GM19025 (cell line): ENCODE results near the gene NECAB2.

Experiments
- ATAC-seq: cut with Tn5 transposase; IDR thresholded peaks from one replicate; pipeline ENCODE4 v1.9.1; 2021; ENCODE audit warnings: mild to moderate bottlenecking, low read depth, moderate library complexity; ENCODE audit not compliant: unreplicated experiment

NECAB2 gene

DNA sequence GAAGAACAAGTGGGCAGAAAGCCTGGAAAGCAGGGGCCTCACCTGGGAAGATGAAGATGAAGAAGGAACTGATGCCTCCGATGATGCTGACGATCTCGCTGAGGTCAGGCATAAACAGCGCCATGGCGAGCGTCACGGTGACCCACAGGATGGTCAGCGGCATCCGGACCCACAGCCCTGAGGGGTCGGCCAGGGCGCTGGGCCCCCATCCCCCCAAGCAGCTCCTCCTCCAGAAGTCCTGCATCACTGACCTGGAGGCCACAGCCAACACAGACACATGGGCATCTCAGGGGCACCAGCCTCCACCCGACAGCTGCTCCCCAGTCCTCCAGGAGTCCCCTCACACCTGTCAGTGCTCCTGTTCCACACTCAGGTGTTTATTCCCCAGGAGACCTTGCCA, 48.4 kb downstream of the NECAB2 start:
- no peak for ATAC-seq

DNA sequence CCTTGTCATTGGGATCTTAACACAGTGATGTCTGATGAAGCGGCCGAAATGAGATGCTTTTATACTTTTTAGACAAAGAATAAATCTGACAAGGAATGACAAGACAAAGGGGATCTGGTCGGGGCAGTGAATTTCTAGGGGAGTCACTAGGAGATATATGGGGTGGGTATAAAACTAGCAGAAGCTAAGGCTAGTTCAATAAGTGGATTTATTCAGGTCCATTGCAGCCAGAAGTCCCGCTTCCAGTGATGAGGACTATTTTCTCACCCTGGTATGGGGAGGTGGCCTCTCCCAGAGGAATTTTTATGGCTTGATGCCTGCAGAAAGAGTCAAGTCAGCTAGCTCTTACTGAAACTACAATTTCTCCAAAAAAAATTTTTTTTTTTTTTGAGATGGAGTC, 50.7 kb downstream of the NECAB2 start:
- no peak for ATAC-seq

DNA sequence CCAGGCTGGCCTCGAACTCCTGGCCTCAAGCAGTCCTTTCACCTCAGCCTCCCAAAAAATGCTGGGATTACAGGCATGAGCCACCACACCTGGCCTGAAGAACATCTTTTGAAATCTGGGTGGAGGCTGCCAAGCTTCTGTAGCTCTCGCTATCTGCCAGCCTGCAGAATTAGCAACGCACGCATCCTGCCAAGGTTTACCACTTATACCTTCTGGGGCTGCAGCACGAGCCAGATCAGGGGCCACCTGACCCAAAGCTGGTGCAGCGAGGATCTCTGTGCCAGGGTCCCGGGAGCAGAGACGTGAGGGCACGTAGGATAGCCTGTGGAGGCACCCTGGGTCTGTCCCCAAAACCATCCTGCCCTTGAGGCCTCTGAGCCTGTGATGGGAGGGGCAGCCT, 52.3 kb downstream of the NECAB2 start:
- no peak for ATAC-seq

DNA sequence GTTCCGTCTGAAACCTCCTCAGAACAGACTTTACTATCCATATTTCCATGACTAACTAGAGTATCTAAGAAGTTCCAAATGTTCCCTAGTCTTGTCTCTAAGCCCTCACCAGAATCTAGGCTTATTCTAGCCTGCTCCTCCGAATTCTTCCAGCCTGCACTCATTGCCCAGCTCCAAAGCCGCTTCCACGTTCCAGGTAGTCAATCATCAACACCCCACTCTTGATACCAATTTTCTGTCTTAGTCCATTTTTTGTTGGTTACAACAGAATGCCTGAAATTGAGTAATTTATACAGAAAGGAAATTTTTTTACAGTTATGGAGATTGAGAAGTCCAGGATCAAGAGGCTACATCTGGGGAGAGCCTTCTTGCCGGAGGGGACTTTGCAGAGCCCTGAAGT, 53.4 kb downstream of the NECAB2 start:
- ATAC-seq, result no peak

DNA sequence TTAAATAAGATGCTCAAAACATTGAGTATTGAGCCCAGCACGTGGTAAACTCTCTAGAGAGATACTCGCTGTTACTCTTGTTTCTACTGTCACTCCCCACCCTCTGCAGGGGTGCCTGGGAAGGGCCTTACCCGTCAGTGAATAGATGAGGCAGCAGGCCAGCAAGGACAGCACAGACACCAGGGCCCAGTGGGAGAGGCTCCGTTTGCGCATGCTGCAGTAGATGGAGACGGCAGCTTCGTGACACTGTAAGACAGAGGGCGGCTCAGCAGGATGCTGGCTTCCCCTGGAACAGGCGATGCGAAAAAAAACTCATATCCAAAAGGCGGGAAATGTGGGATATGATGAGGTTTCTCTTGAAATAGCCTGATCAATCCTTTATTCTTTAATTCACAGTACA, 54.6 kb downstream of the NECAB2 start:
- no peak for ATAC-seq

DNA sequence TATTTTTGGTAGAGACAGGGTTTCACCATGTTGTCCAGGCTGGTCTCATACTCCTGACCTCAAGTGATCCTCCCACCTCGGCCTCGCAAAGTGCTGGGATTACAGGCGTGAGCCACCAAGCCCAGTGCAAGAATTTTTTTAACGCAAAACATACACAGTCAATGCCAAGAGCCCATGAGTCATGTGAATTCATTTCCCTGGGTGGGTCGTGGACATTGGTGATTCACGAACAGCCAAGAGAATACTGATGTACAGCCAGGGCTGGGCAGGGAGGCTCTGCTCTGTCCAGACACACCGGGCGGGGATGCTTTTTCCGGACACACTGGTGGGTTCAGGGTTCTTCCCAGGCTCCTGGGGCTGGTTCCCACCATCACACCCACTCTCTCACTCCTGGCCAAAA, 56.8 kb downstream of the NECAB2 start:
- no peak for ATAC-seq

DNA sequence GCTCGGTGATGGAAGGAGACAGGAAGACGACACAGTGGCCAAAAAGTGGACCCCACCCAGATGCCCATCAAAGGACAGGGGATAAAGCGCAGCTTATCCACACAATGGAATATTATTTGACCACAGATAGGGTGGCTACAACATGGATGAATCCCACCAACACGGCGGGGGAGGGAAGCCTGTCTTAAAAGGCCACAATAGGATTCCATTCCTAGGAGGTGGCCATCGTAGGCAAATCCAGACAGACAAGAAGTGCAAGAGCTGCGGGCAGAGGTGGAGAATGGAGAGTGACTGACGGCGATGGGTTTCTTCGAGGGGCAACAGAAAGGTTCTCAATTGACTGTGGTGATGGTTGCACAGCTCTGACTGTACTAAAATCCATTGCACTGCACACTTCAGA, 58.6 kb downstream of the NECAB2 start:
- ATAC-seq, result no peak

DNA sequence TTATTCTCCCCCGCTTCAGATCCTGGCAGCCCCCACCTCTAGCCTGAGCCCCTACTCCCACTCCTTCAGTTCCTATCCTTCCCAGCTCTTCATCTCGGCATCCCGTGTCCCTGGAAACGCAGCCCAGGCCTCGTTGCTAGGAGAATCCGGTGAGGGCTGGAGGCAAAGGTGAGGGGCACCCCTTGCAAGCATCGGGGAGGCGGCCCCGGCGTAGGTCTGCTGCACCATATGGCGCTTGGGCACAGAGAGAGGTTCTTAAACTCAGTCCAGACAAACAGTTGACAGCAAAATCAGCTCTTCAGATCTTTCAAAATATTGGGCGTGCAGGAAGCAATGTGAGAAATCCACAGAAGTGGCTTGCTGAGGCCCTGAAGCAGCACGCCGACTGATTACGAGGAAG, 59.6 kb downstream of the NECAB2 start:
- ATAC-seq, result no peak

DNA sequence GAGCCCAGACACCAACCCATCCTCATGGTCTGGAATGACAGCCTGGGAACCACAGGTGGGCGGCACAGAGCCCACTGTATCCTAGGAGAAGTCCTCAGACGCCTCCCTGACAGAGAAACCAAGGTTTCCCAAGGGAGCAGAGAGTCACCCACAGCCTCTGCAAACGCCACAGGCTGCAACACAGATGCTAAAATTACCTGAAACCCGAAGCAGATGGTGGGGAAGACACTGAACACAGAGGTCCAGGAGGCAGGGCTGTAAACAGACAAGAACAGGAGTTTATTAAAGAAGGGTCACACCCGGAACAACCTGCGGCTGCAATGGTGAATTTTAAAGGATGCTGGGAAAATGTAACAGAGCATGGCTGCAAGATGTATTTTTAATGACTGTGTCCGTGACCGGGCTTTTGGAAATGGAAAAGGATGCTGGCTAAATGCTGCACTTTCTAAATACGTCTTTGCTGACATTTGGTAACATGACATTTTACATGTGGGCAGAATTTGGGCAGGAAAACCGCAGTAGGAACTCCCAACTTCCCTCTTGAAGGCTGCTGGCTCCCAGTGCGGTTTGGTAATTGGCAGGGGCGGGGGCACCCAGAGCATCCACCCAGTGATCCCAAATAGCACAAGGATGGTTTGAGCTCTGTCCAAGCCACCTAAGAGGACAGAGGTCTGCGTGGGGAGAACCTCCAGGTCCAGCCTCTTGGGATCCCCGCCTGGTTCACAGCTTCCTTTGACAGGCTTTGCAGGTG, 61.4 kb downstream of the NECAB2 start:
- ATAC-seq, result no peak

DNA sequence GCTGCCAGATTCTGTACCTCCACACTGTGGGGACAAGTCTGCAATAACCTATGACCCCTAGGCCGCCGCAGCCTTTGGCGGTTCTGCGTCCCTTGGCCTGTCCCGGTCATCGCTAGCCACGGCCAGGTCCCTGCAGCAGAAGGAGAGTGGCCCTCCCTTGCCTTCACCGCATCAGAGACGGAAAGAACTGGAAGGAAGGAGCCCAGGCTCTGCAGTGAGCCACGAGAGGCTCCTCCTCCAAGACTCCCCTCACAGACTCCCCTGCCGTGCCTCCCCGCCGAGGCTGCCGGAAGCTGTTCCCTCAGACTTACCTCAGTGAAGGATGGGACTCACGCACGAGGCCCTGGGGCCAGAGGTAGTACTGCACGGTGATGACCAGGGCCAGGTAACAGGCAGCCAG, 63.5 kb downstream of the NECAB2 start:
- ATAC-seq, result no peak

DNA sequence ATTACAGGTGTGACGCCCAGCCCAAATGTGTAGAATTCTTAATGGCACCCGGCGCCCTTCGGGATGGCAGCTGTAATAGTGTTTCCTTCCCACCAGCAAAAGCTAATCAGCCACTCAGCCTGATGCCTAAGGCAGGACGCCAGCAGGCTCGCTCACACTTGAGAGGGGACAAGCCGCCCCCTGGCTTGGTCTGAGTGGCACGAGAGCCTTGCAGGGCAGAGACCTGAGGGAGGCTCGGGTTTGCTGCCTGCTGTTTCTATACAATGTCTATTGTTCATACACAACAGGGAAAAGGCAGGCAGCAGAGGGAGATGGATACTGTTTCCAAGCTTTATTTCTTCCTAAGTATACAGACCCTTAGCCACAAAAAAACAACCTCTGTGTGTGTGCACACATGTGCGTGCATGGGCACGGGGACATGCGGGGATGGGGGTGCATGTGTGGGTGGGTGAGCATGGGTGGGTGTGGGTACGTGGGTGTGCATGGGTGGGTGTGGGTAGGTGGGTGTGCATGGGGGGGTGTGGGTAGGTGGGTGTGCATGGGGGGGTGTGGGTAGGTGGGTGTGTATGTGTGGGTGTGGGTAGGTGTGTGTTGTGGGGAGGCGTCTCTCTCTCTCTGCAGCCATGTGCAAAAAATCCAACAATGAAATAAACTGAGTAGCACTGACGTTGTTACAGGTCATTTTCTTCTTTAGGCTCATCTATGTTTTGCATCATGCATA, 64.6 kb downstream of the NECAB2 start:
- ATAC-seq, result no peak

DNA sequence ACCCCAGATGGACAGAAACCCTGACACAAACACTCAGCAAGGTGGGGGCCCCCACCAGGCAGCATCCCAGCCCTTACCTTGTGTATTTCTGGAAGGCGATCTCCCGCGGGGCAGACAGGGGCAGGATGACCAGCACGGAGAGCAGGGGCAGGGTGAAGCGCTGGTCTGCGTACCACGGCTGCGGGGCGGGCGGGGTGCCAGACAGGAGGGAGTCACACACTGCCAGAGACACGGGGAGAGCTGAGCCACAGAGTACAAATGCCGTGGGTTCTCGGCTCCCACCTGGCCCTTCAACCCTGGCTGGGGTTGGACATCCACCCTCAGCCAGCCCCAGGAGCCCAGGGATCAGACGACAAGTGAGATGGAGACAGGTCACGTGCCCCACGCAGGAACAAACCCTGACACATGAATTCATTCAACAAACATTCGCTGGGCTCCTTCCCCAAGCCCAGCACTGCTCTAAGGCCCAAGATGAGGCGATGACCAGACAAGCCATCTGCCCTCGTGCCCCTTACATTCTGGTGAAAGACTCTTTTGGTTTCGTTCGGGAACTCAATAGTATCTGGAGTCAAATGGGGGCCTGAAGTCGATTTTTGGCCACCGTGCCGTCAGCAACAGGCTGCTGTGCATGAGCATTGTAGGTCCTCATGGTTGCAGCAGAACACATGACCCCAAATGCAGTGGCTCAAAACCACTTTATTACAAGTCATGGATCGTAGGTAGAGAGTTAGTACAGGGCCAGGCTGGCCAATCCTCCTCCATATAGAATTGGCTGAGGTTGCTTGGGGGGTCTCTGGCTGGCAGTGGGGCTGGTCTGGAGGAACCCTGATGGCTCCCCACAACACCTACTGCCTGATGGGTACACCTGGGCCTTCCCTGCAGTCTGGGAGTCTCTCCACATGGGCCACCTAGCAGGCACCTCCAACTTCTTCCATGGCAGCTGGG, 65.5 kb downstream of the NECAB2 start:
- no peak for ATAC-seq

DNA sequence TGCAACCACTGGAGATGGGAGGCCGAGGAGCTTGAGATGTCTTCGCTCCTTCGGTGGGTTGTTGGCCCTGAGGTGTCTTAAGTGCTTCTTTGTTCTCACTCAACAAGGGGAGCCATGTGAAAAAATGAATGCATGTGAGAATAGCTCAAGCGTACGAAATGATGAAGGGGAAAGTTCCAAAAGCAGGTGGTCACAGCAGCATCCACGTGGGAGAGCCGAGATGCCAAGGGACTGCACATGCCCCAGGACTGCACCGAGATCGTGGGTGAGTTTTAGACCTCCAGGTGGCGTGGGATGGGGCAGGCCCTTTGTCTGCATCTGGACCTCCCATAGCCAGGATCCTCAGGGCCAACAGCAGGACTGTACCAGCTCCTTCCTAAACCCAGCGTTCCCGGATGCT, 66.5 kb downstream of the NECAB2 start:
- no peak for ATAC-seq

DNA sequence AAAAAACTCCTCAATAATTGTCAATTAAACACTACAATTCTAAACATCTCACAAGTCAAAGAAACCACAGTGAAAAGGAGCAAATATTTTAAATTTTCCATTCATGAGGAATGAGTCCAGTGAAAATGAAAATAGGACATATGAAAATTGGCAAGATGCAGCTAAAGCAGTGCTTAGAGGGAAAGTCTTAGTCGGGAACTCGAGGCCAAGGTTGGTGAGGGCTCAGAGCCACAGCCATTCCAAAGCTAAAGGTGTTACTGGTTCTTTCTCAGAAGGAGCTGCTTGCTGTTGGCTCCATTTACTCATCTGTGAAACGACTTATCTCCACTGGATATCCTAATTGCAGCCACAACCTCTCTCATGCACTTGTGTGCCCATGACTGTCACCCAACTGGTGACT, 68.1 kb downstream of the NECAB2 start:
- no peak for ATAC-seq

DNA sequence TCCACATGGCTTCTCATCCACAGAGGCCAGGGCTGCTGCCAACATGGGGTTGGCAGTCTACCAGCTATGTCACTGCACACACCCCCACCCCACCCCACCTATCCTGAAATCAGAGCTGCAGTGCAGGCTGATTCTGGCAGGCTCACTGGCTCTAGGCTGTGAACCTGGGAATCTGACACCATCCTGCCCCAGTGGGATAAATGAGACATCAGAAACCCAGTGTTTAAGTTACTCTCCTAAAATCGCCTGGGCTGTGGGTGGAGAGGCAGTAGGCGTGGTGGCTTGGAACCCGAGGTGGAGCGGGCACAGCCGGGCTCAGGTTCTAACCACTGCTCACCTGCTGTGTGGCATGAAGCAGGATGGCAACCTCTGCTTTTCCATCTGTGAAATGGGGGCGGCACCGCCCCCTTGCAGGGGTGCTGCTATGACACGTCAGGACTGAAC, 69.0 kb downstream of the NECAB2 start:
- no peak for ATAC-seq

DNA sequence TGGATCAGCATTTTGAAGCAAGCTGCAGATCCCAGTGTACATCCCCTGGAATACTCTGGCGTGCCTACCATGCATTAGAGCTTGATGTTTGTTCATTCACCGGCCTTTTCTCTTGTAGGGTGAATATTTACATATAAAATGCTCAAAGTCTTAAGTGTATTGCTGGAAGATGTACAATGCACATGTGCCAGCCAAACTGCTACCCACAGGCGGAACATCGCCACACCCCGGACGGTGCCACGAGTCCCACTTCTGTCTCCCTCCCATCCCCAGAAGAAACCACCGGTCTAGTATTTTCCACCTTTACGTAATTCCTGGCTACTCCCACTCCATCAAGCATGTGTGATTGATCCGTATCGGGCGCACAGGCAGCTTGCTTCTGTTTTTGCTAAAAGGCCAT, 70.4 kb downstream of the NECAB2 start:
- no peak for ATAC-seq

DNA sequence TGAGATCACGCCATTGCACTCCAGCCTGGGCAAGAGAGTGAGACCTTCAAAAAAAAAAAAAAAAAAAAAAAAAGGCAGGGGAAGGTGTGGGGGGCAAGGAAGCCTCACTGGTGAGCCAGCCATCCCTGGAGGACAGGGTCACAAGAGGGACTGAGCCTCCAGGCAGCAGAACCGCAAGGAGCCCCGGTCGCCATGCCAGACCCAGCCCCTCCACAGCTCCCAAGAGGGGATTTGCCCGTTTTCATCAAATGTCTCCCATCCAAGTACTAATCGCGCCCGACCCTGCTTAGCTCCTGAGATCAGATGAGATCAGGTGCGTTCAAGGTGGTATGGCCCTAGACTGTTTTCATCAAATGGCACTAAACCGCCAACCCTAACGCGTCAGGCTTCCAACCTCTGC, 71.7 kb downstream of the NECAB2 start:
- no peak for ATAC-seq

DNA sequence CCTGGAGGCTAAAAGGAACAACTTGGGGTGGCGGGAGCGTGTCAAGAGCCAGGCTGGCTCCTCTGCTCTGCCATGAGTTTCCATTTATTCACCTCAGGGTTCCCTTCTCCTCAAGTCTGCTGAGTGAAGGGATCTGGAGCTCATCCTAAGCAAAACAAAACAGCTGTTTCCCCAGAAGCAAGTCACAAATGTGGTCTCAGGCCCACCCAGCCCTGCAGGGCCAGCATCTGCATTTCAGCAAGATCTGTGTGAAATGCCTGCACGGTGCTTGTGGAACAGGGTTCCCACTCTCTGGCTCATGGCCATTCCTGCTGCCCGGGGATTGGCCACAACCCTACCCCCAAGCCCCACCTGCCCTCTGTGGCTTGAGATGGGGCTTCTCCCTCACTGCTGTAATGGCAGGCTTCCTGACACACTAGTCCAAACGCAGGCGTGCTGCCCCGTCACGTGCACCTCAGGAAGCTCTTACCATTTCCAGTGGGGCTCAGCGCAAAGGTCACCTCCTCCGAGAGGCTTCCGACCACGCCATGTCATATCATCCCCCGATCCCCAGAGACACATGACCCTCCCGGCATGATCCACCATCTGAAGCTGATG, 72.3 kb downstream of the NECAB2 start:
- ATAC-seq, result no peak

DNA sequence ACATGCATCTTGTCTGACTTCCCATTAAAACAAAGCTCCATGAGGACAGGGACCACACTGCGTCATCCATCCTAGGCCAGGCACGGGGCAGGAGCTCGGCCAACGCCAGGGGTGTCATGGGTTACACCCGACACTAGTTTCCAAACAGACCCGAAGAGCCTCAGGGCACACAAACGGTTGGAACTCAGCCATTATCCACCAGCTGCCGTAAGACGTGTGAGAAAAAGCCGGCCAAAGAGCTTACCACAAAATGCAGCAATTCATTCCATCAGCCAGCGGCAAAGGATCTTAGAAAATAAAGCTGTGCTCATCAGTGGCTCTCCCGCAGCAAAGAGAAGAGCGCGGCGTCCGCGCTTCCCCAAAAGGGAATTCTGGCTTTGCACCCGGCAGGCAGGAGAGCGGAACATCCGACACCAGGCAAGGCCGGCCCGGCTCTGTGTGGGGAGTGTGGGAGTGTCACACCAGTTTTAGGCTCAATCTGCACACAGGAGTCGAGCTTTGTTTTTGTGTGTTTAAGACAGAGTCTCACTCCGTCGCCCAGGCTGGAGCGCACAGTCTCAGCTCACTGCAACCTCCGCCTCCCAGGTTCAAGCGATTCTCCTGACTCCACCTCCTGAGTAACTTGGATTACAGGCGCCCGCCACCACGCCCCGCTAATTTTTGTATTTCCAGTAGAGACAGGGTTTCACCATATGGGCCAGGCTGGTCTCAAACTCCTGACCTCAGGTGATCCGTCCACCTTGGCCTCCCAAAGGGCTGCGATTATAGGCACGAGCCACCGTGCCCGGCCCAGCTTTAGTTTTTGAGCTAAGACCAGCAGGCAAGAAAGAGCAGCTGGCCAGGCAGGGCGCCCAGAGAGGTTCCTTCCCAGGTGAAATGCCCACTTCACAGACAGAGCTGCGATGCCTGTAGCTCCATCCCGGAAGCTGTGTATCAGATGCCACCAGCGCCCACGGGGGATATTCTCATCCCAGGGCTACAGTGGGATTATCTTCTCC, 73.1 kb downstream of the NECAB2 start:
- no peak for ATAC-seq

DNA sequence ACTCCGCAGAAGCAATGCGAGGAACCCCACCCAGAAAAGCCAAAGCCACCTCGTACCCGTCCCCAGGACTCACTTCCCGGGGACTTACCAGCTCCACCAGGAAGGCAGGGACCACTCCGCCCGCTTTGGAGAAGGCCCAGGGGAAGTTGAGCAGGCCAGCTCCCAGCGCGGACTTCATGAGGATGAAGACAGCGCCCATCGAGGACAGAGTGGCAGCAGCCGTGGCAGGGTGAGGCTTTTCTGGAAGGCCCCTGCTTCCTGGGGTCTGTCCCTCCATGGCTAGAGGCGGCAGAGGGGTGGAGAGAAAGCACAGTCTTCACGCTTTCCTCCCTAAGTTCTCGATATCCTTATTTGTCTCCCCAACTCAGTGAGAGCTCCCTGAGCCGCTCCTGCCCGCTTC, 73.8 kb downstream of the NECAB2 start:
- no peak for ATAC-seq
